GM19240 (cell line): ENCODE results near the gene PLXNA4.

Experiments used
- DNase-seq: peaks from one replicate; pipeline ENCODE4 v3.0.0; 2011; ENCODE audit warnings: low spot score; ENCODE audit not compliant: insufficient read length

PLXNA4 gene

GRCh38 chr7:132504071-132504470, 72.2 kb downstream of the PLXNA4 start:
- no peak for DNase-seq

GRCh38 chr7:132503415-132503814, 72.9 kb downstream of the PLXNA4 start:
- no peak for DNase-seq

GRCh38 chr7:132501956-132502355, 74.3 kb downstream of the PLXNA4 start:
- no peak for DNase-seq

- no peak for DNase-seq
Observed at GRCh38 chr7:132500727-132501440, 75.4 kb downstream of the PLXNA4 start.

GRCh38 chr7:132499487-132499886, 76.8 kb downstream of the PLXNA4 start:
- DNase-seq = no peak

GRCh38 chr7:132499065-132499464, 77.2 kb downstream of the PLXNA4 start:
- no peak for DNase-seq

GRCh38 chr7:132498319-132498718, 78.0 kb downstream of the PLXNA4 start:
- no peak for DNase-seq

- DNase-seq = no peak
Observed at GRCh38 chr7:132497098-132497497, 79.2 kb downstream of the PLXNA4 start.

GRCh38 chr7:132495936-132496335, 80.3 kb downstream of the PLXNA4 start:
- no peak for DNase-seq

- no peak for DNase-seq
Observed at GRCh38 chr7:132494474-132494873, 81.8 kb downstream of the PLXNA4 start.

- no peak for DNase-seq
Observed at GRCh38 chr7:132492823-132493445, 83.3 kb downstream of the PLXNA4 start.

- DNase-seq = no peak
Observed at GRCh38 chr7:132491391-132491945, 84.8 kb downstream of the PLXNA4 start.

GRCh38 chr7:132490474-132490873, 85.8 kb downstream of the PLXNA4 start:
- no peak for DNase-seq

GRCh38 chr7:132489776-132490237, 86.5 kb downstream of the PLXNA4 start:
- DNase-seq = no peak

GRCh38 chr7:132488634-132489302, 87.5 kb downstream of the PLXNA4 start:
- DNase-seq = no peak

- DNase-seq = no peak
Observed at GRCh38 chr7:132486274-132486610, 90.0 kb downstream of the PLXNA4 start.

- DNase-seq = no peak
Observed at GRCh38 chr7:132485600-132486273, 90.5 kb downstream of the PLXNA4 start.

- no peak for DNase-seq
Observed at GRCh38 chr7:132485136-132485535, 91.1 kb downstream of the PLXNA4 start.

- no peak for DNase-seq
Observed at GRCh38 chr7:132482866-132483265, 93.4 kb downstream of the PLXNA4 start.

GRCh38 chr7:132480534-132480933, 95.7 kb downstream of the PLXNA4 start:
- DNase-seq = no peak

GRCh38 chr7:132476541-132476940, 99.7 kb downstream of the PLXNA4 start:
- DNase-seq = no peak

- no peak for DNase-seq
Observed at GRCh38 chr7:132475669-132476116, 100.6 kb downstream of the PLXNA4 start.
